HG03103 (cell line): ENCODE results near the gene CRYGC.

Experiments
- ATAC-seq: cut with Tn5 transposase; IDR thresholded peaks from one replicate; pipeline ENCODE4 v1.9.1; 2021; ENCODE audit warnings: low read depth; ENCODE audit not compliant: unreplicated experiment

The CRYGC gene

GRCh38 chr2:208129744-208130711 is at the start of gene CRYGC:
Gene CRYGC (minus strand): TSS chr2:208129828. CDS start chr2:208129792, 36 bp downstream.
- ATAC-seq: no peak

GRCh38 chr2:208179028-208179609 is 49.5 kb upstream of the CRYGC start:
- ATAC-seq: no peak

- no peak for ATAC-seq
These were observed 46.2 kb upstream of the CRYGC start for GRCh38 chr2:208175840-208176153.

GRCh38 chr2:208175069-208175839 is 45.6 kb upstream of the CRYGC start:
- peak; percentile 99 for ATAC-seq

- no peak for ATAC-seq
These were observed 44.5 kb upstream of the CRYGC start for GRCh38 chr2:208174144-208174543.

- ATAC-seq: no peak
These were observed 42.5 kb upstream of the CRYGC start for GRCh38 chr2:208172125-208172524.

GRCh38 chr2:208164951-208165755 is 35.5 kb upstream of the CRYGC start:
- no peak for ATAC-seq

- no peak for ATAC-seq
These were observed 33.9 kb upstream of the CRYGC start, which contains the start of gene CRYGA for GRCh38 chr2:208163489-208163888. Gene CRYGA (minus strand): TSS chr2:208163589. CDS start chr2:208163556, 33 bp downstream.

GRCh38 chr2:208156439-208156838 is 26.8 kb upstream of the CRYGC start:
- no peak for ATAC-seq

GRCh38 chr2:208153156-208153555 is 23.5 kb upstream of the CRYGC start:
- ATAC-seq: no peak

GRCh38 chr2:208150956-208151355 is 21.3 kb upstream of the CRYGC start:
- ATAC-seq: no peak

GRCh38 chr2:208150094-208150493 is 20.5 kb upstream of the CRYGC start:
- no peak for ATAC-seq

- ATAC-seq: no peak
These were observed 19.2 kb upstream of the CRYGC start for GRCh38 chr2:208148803-208149202.

- ATAC-seq: no peak
These were observed 18.1 kb upstream of the CRYGC start for GRCh38 chr2:208147759-208148158.

GRCh38 chr2:208147008-208147407 is 17.4 kb upstream of the CRYGC start:
- ATAC-seq: no peak

GRCh38 chr2:208146006-208146405 is 16.4 kb upstream of the CRYGC start, which contains the start of gene CRYGB:
Gene CRYGB (minus strand): TSS chr2:208146158. CDS start chr2:208146120, 38 bp downstream.
- no peak for ATAC-seq

GRCh38 chr2:208142925-208143799 is 13.5 kb upstream of the CRYGC start:
- no peak for ATAC-seq

GRCh38 chr2:208142240-208142924 is 12.8 kb upstream of the CRYGC start:
- ATAC-seq: no peak

- ATAC-seq: no peak
These were observed 9.8 kb upstream of the CRYGC start for GRCh38 chr2:208139447-208139846.
